Hepatocyte (in vitro differentiated cells): ENCODE measurements around the gene MYO5A.
"Not testable (repeated sequence)": the region's sequence is repeated elsewhere in the genome, so short reads cannot be mapped to it uniquely, and the experiment has no call there.

Source experiments
- EZH2 ChIP-seq: fragments of 200-600 bp; sonication (generic); IDR thresholded peaks from 2 replicates; pipeline ENCODE4 v1.6.1; 2016; ENCODE audit warnings: antibody characterized with exemption, mild to moderate bottlenecking, borderline replicate concordance
- TF ChIP-seq, protein P1 (sequence below): fragments of 200-600 bp; sonication (generic); IDR thresholded peaks from 2 replicates; pipeline ENCODE4 v1.5.1; 2016; ENCODE audit warnings: antibody characterized with exemption, mild to moderate bottlenecking; ENCODE audit not compliant: poor library complexity

DNA sequence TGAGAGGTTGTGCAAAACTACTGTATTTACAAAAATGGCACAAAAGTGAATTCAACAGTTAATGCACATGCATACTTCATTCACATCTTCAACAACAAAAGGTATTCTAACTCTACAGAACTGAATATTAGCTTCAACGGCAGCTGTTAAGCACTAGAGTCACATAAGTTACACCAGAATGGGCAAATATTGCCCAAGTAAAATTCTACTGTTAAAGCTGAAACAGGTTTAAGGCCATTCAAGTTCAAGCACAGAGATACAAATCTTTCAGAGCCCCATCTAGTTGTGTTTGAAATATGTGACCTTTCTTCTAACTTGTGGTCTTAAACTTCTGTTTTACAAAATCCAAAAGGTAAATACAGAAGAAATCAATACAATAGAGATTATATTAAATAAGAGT lies 22.5 kb upstream of the MYO5A start:
- TF ChIP-seq, protein P1, sequence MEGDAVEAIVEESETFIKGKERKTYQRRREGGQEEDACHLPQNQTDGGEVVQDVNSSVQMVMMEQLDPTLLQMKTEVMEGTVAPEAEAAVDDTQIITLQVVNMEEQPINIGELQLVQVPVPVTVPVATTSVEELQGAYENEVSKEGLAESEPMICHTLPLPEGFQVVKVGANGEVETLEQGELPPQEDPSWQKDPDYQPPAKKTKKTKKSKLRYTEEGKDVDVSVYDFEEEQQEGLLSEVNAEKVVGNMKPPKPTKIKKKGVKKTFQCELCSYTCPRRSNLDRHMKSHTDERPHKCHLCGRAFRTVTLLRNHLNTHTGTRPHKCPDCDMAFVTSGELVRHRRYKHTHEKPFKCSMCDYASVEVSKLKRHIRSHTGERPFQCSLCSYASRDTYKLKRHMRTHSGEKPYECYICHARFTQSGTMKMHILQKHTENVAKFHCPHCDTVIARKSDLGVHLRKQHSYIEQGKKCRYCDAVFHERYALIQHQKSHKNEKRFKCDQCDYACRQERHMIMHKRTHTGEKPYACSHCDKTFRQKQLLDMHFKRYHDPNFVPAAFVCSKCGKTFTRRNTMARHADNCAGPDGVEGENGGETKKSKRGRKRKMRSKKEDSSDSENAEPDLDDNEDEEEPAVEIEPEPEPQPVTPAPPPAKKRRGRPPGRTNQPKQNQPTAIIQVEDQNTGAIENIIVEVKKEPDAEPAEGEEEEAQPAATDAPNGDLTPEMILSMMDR = not testable (repeated sequence)
- TF ChIP-seq EZH2 = not testable (repeated sequence)
